DMS79 treated with DMSO at 0.1 percent for 48 hours (cell line): ENCODE measurements around the gene FLAD1.

ENCODE experiments used
- DNase-seq: peaks from one replicate; lab custom pipeline; 2025; lab: John Stamatoyannopoulos, UW

The FLAD1 gene

GRCh38 chr1:154982897-154983648, at the start of gene FLAD1:
FLAD1 (plus strand) TSS chr1:154983344; CDS start chr1:154983695, 351 bp downstream.
- DNase-seq = peak; percentile 99

GRCh38 chr1:154934358-154934948, 48.7 kb upstream of the FLAD1 start:
- DNase-seq = no peak

- no peak for DNase-seq
Observed at GRCh38 chr1:154935749-154936554, 47.2 kb upstream of the FLAD1 start.

GRCh38 chr1:154936555-154937084, 46.5 kb upstream of the FLAD1 start, which contains the start of gene PMVK:
PMVK (minus strand) TSS chr1:154936719; CDS start chr1:154936685, 34 bp downstream.
- peak; percentile 96 for DNase-seq

- peak; percentile 96 for DNase-seq
Observed at GRCh38 chr1:154937085-154937987, 45.8 kb upstream of the FLAD1 start.

GRCh38 chr1:154937988-154938386, 45.2 kb upstream of the FLAD1 start:
- DNase-seq = no peak

- DNase-seq = no peak
Observed at GRCh38 chr1:154938604-154939399, 44.3 kb upstream of the FLAD1 start.

GRCh38 chr1:154940213-154940560, 43.0 kb upstream of the FLAD1 start:
- no peak for DNase-seq

- no peak for DNase-seq
Observed at GRCh38 chr1:154940651-154941194, 42.4 kb upstream of the FLAD1 start.

GRCh38 chr1:154941333-154942013, 41.7 kb upstream of the FLAD1 start:
- no peak for DNase-seq

- DNase-seq = peak; percentile 24
Observed at GRCh38 chr1:154943649-154944400, 39.3 kb upstream of the FLAD1 start.

GRCh38 chr1:154944401-154945159, 38.6 kb upstream of the FLAD1 start:
- no peak for DNase-seq

- no peak for DNase-seq
Observed at GRCh38 chr1:154945160-154945961, 37.8 kb upstream of the FLAD1 start.

- DNase-seq = no peak
Observed at GRCh38 chr1:154945962-154946850, 36.9 kb upstream of the FLAD1 start.

GRCh38 chr1:154948079-154948478, 35.1 kb upstream of the FLAD1 start:
- no peak for DNase-seq

- no peak for DNase-seq
Observed at GRCh38 chr1:154951901-154952657, 31.1 kb upstream of the FLAD1 start.
